GM19468 (cell line): ENCODE results near the gene FAM83G.
A peak's percentile ranks its signal among the peaks of the same experiment; 100 is the strongest.

Source experiments
- ATAC-seq: cut with Tn5 transposase; IDR thresholded peaks from one replicate; pipeline ENCODE4 v1.9.1; 2021; ENCODE audit warnings: mild to moderate bottlenecking, moderate library complexity, moderate number of reproducible peaks; ENCODE audit not compliant: unreplicated experiment; ENCODE audit errors: extremely low read depth

Gene FAM83G

DNA sequence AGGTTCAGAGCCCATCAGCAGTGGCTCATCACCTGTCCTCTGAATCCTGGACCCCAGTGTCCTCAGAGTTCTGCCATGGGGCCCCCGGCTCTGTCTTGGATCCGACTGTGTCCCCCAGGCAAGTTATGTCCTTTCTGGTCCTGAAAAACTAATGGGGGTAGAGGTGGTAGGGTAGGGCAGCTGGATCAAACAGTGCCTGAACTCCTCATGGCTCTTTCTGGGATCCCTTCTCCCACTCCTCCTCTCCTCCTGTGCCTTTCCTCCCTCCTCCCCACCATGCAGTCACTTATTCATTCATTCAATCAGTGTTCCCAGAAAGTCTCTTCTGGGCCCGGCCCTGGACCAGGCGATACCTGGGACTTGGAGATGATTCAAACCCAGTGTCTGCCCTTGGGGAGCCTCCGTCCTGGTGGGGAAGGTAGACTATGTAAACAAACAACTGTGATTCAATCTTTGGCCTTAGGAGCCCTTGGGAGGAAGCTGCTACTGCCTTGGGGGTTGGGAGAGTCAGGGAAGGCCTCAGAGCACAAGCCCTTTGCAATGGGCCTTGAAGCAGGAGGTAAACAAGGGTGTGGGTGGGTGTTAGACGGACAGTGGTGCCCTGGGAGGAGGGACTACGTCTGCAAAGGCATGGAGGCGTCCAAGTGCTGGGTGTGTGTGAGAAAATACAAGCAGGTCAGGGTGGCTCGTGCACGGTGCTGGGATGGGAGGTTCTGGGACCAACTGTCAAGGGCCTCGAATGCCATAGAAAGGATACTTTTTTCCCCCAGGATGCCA lies 6.4 kb upstream of the FAM83G start:
- ATAC-seq, result no peak

DNA sequence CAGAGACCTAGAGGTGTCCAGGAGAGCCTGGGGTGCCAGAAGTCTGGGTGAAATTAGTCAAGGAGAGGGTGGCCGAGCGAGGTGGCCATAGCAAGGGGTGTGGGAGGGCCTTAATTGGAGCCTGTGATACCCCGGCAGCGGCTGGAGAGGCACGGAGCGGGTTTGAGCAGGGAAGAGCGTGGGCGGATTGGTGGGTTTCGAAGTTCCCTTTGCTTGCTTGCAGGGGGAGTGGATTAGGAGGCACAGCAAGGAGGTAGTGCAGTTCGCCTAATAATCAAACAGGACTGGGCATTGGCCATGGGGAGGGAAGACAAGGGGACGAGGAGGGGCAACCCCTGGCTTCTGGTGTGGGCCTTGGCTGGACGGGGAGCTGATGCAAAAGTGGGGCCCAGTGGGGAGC lies 5.4 kb upstream of the FAM83G start:
- no peak for ATAC-seq

GRCh38 chr17:19006698-19007097 lies 2.1 kb upstream of the FAM83G start:
- no peak for ATAC-seq

DNA sequence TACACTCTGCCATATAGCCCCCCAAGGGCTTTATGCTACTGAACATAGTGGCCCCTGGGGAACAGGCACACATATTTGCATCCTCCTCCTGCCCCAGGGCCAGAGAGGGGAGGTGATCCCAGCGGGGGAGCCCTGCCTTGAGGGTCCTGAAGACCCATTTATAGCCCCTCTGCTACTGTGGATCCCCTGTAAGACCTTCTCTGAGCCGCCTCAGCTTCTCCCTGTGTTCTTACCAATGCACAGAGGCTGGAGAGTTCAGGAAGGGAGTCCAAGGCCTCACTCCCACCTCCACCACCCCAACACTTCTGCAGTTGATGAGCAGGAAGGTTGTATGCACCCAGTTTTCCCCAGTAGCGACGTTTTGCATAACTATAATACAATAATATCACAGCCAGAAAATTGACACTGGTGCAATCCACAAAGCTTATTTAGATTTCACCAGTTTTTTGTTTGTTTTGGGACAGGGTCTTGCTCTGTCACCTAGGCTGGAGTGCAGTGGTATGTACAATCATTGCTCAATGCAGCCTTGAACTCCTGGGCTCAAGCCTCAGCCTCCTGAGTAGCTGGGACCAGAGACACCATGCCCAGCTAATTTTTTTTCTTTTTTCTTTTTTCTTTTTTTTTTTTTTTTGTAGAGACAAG lies 1.3 kb upstream of the FAM83G start:
- ATAC-seq, result no peak

GRCh38 chr17:19005137-19005773 lies 691 bp upstream of the FAM83G start:
- ATAC-seq, result no peak

DNA sequence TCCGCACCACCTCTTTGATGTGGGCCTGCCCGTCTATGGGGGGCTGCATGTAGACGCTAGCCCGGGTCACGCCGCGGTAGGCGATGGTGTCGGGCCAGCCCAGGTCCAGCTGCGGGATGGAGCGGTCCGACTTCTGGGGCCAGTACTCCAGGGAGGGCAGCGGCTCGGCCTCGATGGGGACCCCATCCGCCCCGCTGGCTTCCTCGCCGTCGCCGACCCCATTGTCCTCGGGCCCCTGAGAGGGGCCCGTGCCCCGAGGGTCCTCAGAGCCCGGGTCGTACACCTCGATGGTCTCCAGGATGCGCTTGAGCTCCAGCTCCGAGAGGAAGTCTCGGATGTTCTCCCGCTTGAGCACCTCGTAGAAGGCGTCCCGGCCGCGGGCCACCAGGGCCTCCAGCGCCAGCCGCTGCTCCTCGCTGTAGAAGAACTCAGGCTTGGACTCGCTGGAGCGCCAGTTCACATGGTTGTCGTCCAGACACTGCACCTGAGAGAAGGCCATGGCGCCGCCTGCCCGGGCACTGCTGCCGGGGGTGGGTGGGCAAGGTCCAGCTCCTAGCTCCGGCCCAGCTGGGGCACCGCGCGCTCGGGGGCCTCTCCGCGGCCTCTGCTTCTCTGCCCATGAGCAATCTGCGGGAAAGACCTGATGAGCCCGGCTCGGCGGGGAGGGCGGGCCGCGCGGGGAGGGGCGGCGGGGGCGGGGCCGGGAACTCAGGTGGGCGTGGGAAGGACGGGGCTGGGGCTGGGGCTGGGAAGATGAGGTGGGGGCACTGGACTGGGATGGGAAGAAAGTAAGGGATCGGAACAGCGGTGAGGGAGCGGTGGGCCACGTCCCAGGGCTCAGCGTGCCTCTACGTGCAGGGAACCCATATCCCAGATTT lies 782 bp downstream of the FAM83G start:
- ATAC-seq, result no peak

- no peak for ATAC-seq
These were observed 1.6 kb downstream of the FAM83G start for GRCh38 chr17:19002805-19003542.

DNA sequence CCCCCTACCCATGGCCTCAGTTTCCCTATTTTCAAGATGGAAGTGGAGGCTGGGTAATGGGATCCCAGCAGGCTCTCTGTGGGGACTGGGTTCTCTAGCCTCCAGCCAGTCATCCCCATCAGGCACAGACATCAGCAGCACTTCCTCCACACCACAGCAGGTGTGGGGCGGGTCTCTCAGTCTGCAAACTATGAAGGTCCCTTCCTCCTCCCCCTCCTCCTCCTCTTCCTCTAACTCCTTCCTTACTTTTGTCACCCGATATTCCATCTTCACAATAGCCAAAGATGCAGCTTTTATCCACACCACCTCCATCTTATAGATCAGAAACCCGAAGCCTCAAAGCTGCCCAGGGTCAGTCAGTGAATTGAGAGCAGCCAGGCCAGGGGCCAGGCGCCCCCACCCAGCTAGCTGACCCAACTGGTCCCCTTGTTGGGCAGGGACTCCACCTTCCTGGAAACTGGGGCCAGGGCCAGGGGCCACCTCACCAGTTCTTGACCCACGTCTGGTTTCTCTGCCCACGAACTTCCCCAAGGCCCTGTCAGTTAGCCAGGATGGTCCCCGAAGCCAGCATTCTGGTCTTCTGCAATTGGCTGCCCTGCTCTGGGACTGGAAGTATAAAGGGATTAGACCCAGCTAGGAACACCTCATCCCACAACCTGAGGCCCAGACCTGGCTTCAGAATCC lies 2.5 kb downstream of the FAM83G start:
- no peak for ATAC-seq

DNA sequence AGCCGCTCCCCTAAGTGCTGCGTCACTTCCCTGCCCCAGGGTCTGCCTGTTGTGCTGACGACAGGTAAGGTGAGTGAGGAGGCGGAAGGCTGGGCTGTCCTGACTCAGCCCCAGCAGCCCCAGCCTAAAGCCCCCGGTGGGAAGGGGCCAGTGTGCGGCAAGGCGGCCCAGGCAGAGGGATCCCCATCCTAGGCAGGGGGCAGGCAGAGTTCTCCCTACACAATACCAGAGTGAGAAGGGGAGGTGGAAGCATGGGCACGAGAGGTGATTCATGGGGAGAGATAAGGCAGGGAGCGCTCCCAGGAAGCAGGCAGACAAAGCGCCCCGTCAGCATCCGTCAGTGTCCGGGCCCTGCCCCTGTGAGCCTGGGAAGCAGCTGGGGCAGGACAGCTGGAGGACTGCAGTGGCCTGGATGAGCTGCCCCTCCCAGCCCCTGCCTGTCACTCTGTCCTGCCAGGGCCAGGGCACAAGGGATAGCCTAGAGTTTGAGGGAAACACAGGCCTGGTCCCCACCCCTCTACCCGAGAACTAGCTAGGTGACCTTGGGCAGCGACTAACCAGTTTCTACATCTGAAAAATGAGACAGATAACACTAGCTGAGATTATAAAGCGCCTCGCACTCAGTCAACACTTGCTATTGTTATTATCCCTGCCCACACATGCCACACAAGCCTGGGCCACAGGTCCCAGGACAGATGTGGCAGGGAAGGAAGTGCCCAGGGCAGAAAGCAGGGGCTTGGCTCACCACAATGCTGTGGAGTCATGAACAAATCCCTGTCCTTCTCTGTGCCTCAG lies 3.8 kb downstream of the FAM83G start:
- no peak for ATAC-seq

DNA sequence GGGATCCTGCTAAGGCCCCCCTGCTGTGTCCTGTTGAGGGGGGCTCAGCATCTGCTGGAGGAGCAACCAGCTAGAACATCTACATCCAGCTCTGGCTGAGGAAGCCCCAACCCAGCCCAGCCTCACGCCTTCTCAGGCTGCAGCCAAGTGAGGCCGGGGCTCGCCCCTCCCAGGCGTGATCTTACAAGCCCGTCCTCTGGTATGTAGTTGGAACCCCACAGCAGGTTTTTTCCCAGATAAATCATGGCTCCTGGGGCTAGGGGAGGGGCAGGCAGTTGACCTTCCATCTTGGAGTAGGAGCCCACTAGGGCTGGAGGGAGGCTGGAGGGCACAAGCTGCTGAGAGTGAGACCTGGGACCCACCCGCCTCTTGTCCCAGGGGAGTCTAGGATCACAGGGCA lies 4.7 kb downstream of the FAM83G start:
- no peak for ATAC-seq

DNA sequence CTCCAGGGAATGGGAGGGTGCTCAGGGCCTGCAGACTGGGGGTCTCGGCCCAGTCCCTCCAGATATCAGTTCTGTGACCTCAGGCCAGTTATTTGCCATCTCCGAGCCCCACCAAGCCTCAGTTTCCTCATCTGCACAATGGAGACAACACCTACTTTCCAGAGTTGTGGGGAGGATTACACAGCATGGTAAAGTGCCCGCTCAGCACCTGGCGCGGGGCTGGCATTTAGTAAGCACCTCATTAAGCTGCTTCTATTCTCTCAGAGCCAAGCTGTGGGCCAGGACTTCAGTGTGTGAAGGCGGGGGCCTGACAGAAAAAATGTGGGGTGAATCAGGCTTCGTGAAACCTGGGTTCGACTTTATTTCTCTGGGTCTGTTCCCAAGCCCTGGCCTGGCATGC lies 5.2 kb downstream of the FAM83G start:
- no peak for ATAC-seq

GRCh38 chr17:18997650-18998196 lies 6.8 kb downstream of the FAM83G start:
- no peak for ATAC-seq

DNA sequence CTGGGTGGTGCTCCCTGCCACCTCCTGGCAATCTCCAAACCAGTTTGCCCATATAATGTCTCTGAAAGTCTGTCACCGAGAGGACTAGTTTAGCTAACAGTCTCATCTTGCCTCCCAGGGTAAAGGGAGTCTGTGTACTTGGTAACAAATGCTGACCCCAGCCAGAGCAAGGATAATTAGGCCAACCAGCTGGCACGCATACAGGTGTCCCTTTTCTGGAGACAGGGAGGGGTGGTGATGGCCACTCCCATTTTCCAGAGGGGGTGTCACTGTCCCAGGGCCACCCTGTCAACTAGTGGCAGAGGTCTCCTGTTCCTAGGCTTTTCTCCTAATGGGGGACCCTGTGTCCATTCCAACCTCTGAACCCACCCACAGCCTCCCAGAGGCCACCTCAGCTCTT lies 8.1 kb downstream of the FAM83G start:
- ATAC-seq, result no peak

- ATAC-seq, result no peak
These were observed 9.3 kb downstream of the FAM83G start for GRCh38 chr17:18995220-18995619.

- ATAC-seq, result no peak
These were observed 9.9 kb downstream of the FAM83G start for GRCh38 chr17:18994631-18995030.

GRCh38 chr17:18993905-18994526 lies 10.5 kb downstream of the FAM83G start:
- no peak for ATAC-seq

- ATAC-seq, result peak; percentile 29
These were observed 12.0 kb downstream of the FAM83G start for GRCh38 chr17:18992454-18993130.
